Measurements from ENCODE around the gene ZNF835.

Gene ZNF835

GRCh38 chr19:56667311-56667870, 4.2 kb downstream of the ZNF835 start:
- no peak for DNase-seq
- 76% methylated on average over 6 of the region's 6 CpGs for WGBS
- Histone ChIP-seq H3K27me3 (ENCODE audit: control insufficient read depth in 1 of 2, insufficient read depth in 1 of 2, low read length in 2 of 2) (no peaks in the 10 kb centered on the region), H3K9me3 (ENCODE audit: control insufficient read depth, low read length) (peaks cover 11% of the 10 kb centered on the region), H2AFZ (ENCODE audit: low read depth, low read length) (no peak overlapping the region), H3K27ac (ENCODE audit: low read length, poor library complexity, severe bottlenecking) (no peak overlapping the region), H3K14ac (ENCODE audit: low read length in 2 of 2) (no peak overlapping the region), H4K8ac (ENCODE audit: low read length) (no peak overlapping the region), H2BK15ac (ENCODE audit: low read depth, poor library complexity, severe bottlenecking) (no peak overlapping the region), H4K91ac (ENCODE audit: low read length) (no peak overlapping the region), H2BK12ac (ENCODE audit: low read length in 2 of 2) (no peak overlapping the region), H3K9ac (ENCODE audit: low read length) (no peak overlapping the region), H3K36me3 (ENCODE audit: control insufficient read depth in 1 of 2, insufficient read depth in 2 of 2, low read depth in 1 of 2, low read length in 2 of 2) (peaks cover 0 to 5% of the 10 kb centered on the region in 2 experiments), H2AK5ac (ENCODE audit: low read length, severe bottlenecking) (no peak overlapping the region), H2BK120ac (ENCODE audit: low read depth, low read length) (no peak overlapping the region), H3K4me1 (ENCODE audit: control insufficient read depth, insufficient read depth, low read depth, low read length) (no peaks in the 10 kb centered on the region), H2BK5ac (ENCODE audit: low read depth, low read length, poor library complexity, severe bottlenecking) (no peak overlapping the region), H3K18ac (ENCODE audit: low read depth in 1 of 2, low read length in 2 of 2) (no peak overlapping the region), H3K4me2 (ENCODE audit: low read length, poor library complexity, severe bottlenecking) (no peak overlapping the region), H3K79me1 (replicated peaks; ENCODE audit: low read length, poor library complexity, severe bottlenecking) (no peaks in the 10 kb centered on the region), H3K4ac (ENCODE audit: low read depth in 1 of 2, low read length in 2 of 2) (no peak overlapping the region), H3K4me3 (ENCODE audit: insufficient read depth in 1 of 2, low read depth in 1 of 2, low read length in 2 of 2) (no peak overlapping the region), H3K23ac (ENCODE audit: low read length in 2 of 2) (no peak overlapping the region)

- H4K8ac ChIP-seq (ENCODE audit: low read length): no peak overlapping the region
Measured at GRCh38 chr19:56664511-56664910, 7.0 kb downstream of the ZNF835 start.

DNA sequence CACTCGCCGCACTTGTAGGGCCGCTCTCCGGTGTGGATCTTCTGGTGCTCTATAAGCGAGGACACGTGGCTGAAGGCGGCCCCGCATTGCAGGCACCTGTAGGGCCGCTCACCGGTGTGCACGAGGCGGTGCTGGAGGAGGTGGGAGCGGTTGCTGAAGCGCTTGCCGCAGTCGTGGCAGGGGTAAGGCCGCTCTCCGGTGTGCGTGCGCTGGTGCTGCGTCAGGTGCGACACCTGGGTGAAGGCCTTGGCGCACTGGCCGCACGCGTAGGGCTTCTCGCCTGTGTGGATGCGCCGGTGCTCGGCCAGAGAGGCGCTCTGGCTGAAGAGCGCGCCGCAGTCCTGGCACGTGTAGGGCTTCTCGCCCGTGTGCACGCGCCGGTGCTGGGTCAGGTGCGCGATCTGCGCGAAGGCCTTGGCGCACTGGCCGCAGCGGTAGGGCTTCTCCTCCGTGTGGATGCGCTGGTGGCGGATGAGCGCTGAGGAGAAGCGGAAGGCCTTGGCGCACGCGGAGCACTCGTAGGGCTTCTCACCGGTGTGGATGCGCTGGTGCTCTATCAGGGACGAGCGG, 7.5 kb downstream of the ZNF835 start:
- H3K9me3 ChIP-seq (ENCODE audit: control insufficient read depth, low read length): peaks cover 27% of the 10 kb centered on the region
- DNase-seq: no peak
- no peak overlapping the region for H3K18ac ChIP-seq (ENCODE audit: low read depth in 1 of 2, low read length in 2 of 2)

More at GRCh38 chr19:56664511-56664910, 7.0 kb downstream of the ZNF835 start:
- H2BK12ac ChIP-seq (ENCODE audit: low read length in 2 of 2): no peak overlapping the region
- no peak overlapping the region for H3K4ac ChIP-seq (ENCODE audit: low read depth in 1 of 2, low read length in 2 of 2)
- no peak overlapping the region for H3K18ac ChIP-seq (ENCODE audit: low read depth in 1 of 2, low read length in 2 of 2)
- no peak overlapping the region for H2BK120ac ChIP-seq (ENCODE audit: low read depth, low read length)
- H3K14ac ChIP-seq (ENCODE audit: low read length in 2 of 2): no peak overlapping the region
- H2AK5ac ChIP-seq (ENCODE audit: low read length, severe bottlenecking): no peak overlapping the region
- H3K9ac ChIP-seq (ENCODE audit: low read length): no peak overlapping the region
- H3K23ac ChIP-seq (ENCODE audit: low read length in 2 of 2): no peak overlapping the region
- WGBS: 94% methylated on average over 43 of the region's 43 CpGs
- no peak overlapping the region for H3K27ac ChIP-seq (ENCODE audit: low read length, poor library complexity, severe bottlenecking)
- H2BK15ac ChIP-seq (ENCODE audit: low read depth, poor library complexity, severe bottlenecking): no peak overlapping the region
- H3K9me3 ChIP-seq (ENCODE audit: control insufficient read depth, low read length): peaks cover 25% of the 10 kb centered on the region
- H3K36me3 ChIP-seq (ENCODE audit: control insufficient read depth in 1 of 2, insufficient read depth in 2 of 2, low read depth in 1 of 2, low read length in 2 of 2): peaks cover 0 to 5% of the 10 kb centered on the region in 2 experiments
- no peak overlapping the region for H4K91ac ChIP-seq (ENCODE audit: low read length)
- H2AFZ ChIP-seq (ENCODE audit: low read depth, low read length): no peak overlapping the region
- H3K4me2 ChIP-seq (ENCODE audit: low read length, poor library complexity, severe bottlenecking): no peak overlapping the region
- H3K27me3 ChIP-seq (ENCODE audit: control insufficient read depth in 1 of 2, insufficient read depth in 1 of 2, low read length in 2 of 2): no peaks in the 10 kb centered on the region
- DNase-seq: no peak
- H2BK5ac ChIP-seq (ENCODE audit: low read depth, low read length, poor library complexity, severe bottlenecking): no peak overlapping the region
- H3K4me3 ChIP-seq (ENCODE audit: insufficient read depth in 1 of 2, low read depth in 1 of 2, low read length in 2 of 2): no peak overlapping the region
- no peaks in the 10 kb centered on the region for H3K79me1 ChIP-seq (replicated peaks; ENCODE audit: low read length, poor library complexity, severe bottlenecking)
- no peaks in the 10 kb centered on the region for H3K4me1 ChIP-seq (ENCODE audit: control insufficient read depth, insufficient read depth, low read depth, low read length)

DNA sequence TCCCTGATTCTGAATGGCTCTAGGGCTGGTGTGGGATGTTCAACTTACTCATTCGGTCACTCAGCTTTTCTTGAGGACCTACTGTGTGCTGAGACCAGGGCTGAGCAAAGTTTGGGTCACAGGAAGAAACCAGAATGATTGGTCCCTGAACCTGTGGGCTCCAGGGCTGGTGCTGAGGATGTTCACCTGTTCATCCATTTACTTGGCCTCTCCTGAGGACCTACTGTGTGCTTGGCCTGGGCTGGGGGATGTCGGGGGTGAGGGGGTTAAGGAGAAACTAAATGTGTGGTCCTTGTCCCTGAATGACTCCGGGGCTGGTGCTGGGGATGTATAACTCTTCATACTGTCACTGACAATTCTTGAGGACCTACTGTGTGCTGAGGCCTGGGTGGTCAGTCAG, 10.3 kb downstream of the ZNF835 start:
- Histone ChIP-seq H2BK15ac (ENCODE audit: low read depth, poor library complexity, severe bottlenecking) (no peak overlapping the region), H2BK120ac (ENCODE audit: low read depth, low read length) (no peak overlapping the region), H3K9me3 (ENCODE audit: control insufficient read depth, low read length) (peaks cover 26% of the 10 kb centered on the region), H2BK12ac (ENCODE audit: low read length in 2 of 2) (no peak overlapping the region), H4K8ac (ENCODE audit: low read length) (no peak overlapping the region), H3K4ac (ENCODE audit: low read depth in 1 of 2, low read length in 2 of 2) (no peak overlapping the region), H3K4me3 (ENCODE audit: insufficient read depth in 1 of 2, low read depth in 1 of 2, low read length in 2 of 2) (no peak overlapping the region), H3K23ac (ENCODE audit: low read length in 2 of 2) (no peak overlapping the region), H3K14ac (ENCODE audit: low read length in 2 of 2) (no peak overlapping the region), H2BK5ac (ENCODE audit: low read depth, low read length, poor library complexity, severe bottlenecking) (no peak overlapping the region), H3K18ac (ENCODE audit: low read depth in 1 of 2, low read length in 2 of 2) (no peak overlapping the region), H3K36me3 (ENCODE audit: control insufficient read depth in 1 of 2, insufficient read depth in 2 of 2, low read depth in 1 of 2, low read length in 2 of 2) (peaks cover 0 to 5% of the 10 kb centered on the region in 2 experiments), H3K9ac (ENCODE audit: low read length) (no peak overlapping the region), H2AK5ac (ENCODE audit: low read length, severe bottlenecking) (no peak overlapping the region), H4K91ac (ENCODE audit: low read length) (no peak overlapping the region), H3K4me2 (ENCODE audit: low read length, poor library complexity, severe bottlenecking) (no peak overlapping the region), H3K4me1 (ENCODE audit: control insufficient read depth, insufficient read depth, low read depth, low read length) (no peaks in the 10 kb centered on the region), H3K79me1 (replicated peaks; ENCODE audit: low read length, poor library complexity, severe bottlenecking) (no peaks in the 10 kb centered on the region), H3K27ac (ENCODE audit: low read length, poor library complexity, severe bottlenecking) (no peak overlapping the region), H3K27me3 (ENCODE audit: control insufficient read depth in 1 of 2, insufficient read depth in 1 of 2, low read length in 2 of 2) (no peaks in the 10 kb centered on the region), H2AFZ (ENCODE audit: low read depth, low read length) (no peak overlapping the region)
- no peak for DNase-seq
- 72% methylated on average over 3 of the region's 3 CpGs for WGBS

More for the DNA sequence above, 7.5 kb downstream of the ZNF835 start:
- no peaks in the 10 kb centered on the region for H3K79me1 ChIP-seq (replicated peaks; ENCODE audit: low read length, poor library complexity, severe bottlenecking)
- H3K27me3 ChIP-seq (ENCODE audit: control insufficient read depth in 1 of 2, insufficient read depth in 1 of 2, low read length in 2 of 2): no peaks in the 10 kb centered on the region
- peaks cover 0 to 5% of the 10 kb centered on the region in 2 experiments for H3K36me3 ChIP-seq (ENCODE audit: control insufficient read depth in 1 of 2, insufficient read depth in 2 of 2, low read depth in 1 of 2, low read length in 2 of 2)
- H3K23ac ChIP-seq (ENCODE audit: low read length in 2 of 2): no peak overlapping the region
- H3K4me1 ChIP-seq (ENCODE audit: control insufficient read depth, insufficient read depth, low read depth, low read length): no peaks in the 10 kb centered on the region
- WGBS: 96% methylated on average over 60 of the region's 60 CpGs
- H2BK12ac ChIP-seq (ENCODE audit: low read length in 2 of 2): no peak overlapping the region
- H4K8ac ChIP-seq (ENCODE audit: low read length): no peak overlapping the region
- H2AFZ ChIP-seq (ENCODE audit: low read depth, low read length): no peak overlapping the region
- no peak overlapping the region for H3K27ac ChIP-seq (ENCODE audit: low read length, poor library complexity, severe bottlenecking)
- H4K91ac ChIP-seq (ENCODE audit: low read length): peak overlapping the region; percentile 35
- H3K4me2 ChIP-seq (ENCODE audit: low read length, poor library complexity, severe bottlenecking): no peak overlapping the region
- H3K14ac ChIP-seq (ENCODE audit: low read length in 2 of 2): no peak overlapping the region
- H2BK5ac ChIP-seq (ENCODE audit: low read depth, low read length, poor library complexity, severe bottlenecking): no peak overlapping the region
- no peak overlapping the region for H2BK120ac ChIP-seq (ENCODE audit: low read depth, low read length)
- H2AK5ac ChIP-seq (ENCODE audit: low read length, severe bottlenecking): no peak overlapping the region
- no peak overlapping the region for H2BK15ac ChIP-seq (ENCODE audit: low read depth, poor library complexity, severe bottlenecking)
- no peak overlapping the region for H3K4me3 ChIP-seq (ENCODE audit: insufficient read depth in 1 of 2, low read depth in 1 of 2, low read length in 2 of 2)
- H3K4ac ChIP-seq (ENCODE audit: low read depth in 1 of 2, low read length in 2 of 2): no peak overlapping the region
- no peak overlapping the region for H3K9ac ChIP-seq (ENCODE audit: low read length)

Measured in mesenchymal stem cell (in vitro differentiated cells and primary cell).